GM21423 (cell line): ENCODE data around the gene MED7.

Experiments
- ATAC-seq: cut with Tn5 transposase; IDR thresholded peaks from one replicate; pipeline ENCODE4 v1.9.1; 2021; ENCODE audit warnings: mild to moderate bottlenecking, moderate library complexity; ENCODE audit not compliant: unreplicated experiment

Gene MED7

GRCh38 chr5:157107508-157107907, 35.2 kb downstream of the MED7 start:
- no peak for ATAC-seq

GRCh38 chr5:157106630-157107461, 35.8 kb downstream of the MED7 start:
- peak; percentile 22 for ATAC-seq

- no peak for ATAC-seq
Measured at GRCh38 chr5:157100140-157100679, 42.5 kb downstream of the MED7 start.

GRCh38 chr5:157088342-157088990, 54.2 kb downstream of the MED7 start:
- ATAC-seq = peak; percentile 61
